Measurements from ENCODE around the gene BNC2.

GRCh38 chr9:16848179-16848578, 22.3 kb downstream of the BNC2 start:
- TF ChIP-seq CTCF (IDR thresholded peaks at IDR 0.05; ENCODE audit: poor library complexity) = no peak
- no peak for TF ChIP-seq EZH2 (IDR thresholded peaks at IDR 0.05; ENCODE audit: borderline replicate concordance)
- no peak for TF ChIP-seq EZH2phosphoT487 (IDR thresholded peaks at IDR 0.05; ENCODE audit: low read depth, severe bottlenecking, unreplicated experiment)
